ENCODE data around the gene AGBL5. TPM values are rescaled to one million over a fixed set of nuclear protein-coding genes. Genes with fewer than 3 reads are reported as not detected.

AGBL5 gene
- 10 to 100 TPM; 16.0 to 17.1 TPM for total RNA-seq

GRCh38 chr2:27050996-27051901, at the start of gene AGBL5:
Gene AGBL5, plus strand, starts transcription at chr2:27051668. Its CDS starts 1,291 bp downstream, at chr2:27052959.

GRCh38 chr2:27032495-27033252, 18.8 kb upstream of the AGBL5 start, which contains the start of gene TMEM214:
Gene TMEM214, plus strand, starts transcription at chr2:27032965. Its CDS starts 51 bp downstream, at chr2:27033016.

GRCh38 chr2:27071277-27071989, 20.0 kb downstream of the AGBL5 start, which contains the start of gene OST4:
Gene OST4, minus strand, starts transcription at chr2:27071654.

GRCh38 chr2:27078267-27079194, 27.1 kb downstream of the AGBL5 start, which contains the start of gene EMILIN1:
Gene EMILIN1, plus strand, starts transcription at chr2:27078615. Its CDS starts 451 bp downstream, at chr2:27079066.

GRCh38 chr2:27086724-27087593, 35.5 kb downstream of the AGBL5 start, which contains the start of gene KHK:
Gene KHK, plus strand, starts transcription at chr2:27086772. Its CDS starts 488 bp downstream, at chr2:27087260.

GRCh38 chr2:27118525-27119329, 67.3 kb downstream of the AGBL5 start, which contains the start of gene CGREF1:
Gene CGREF1, minus strand, starts transcription at chr2:27119128. Its CDS starts 14,762 bp downstream, at chr2:27104366.

Other genes with a start within 250 kb of the AGBL5 start
- under 1 TPM in 1 of 2 experiments, not detected in 1; 0.17 TPM for gene DPYSL5, start 203.5 kb upstream of the AGBL5 start, total RNA-seq
- gene MAPRE3, start 81.0 kb upstream of the AGBL5 start, total RNA-seq: 1 to 10 TPM; 1.6 to 1.8 TPM
- 10 to 100 TPM; 69.5 to 69.7 TPM for gene TMEM214, start 18.7 kb upstream of the AGBL5 start, total RNA-seq
- 100 to 1,000 TPM; 369 to 380 TPM for gene OST4, start 20.0 kb downstream of the AGBL5 start, total RNA-seq
- gene EMILIN1, start 26.9 kb downstream of the AGBL5 start, total RNA-seq: 1 to 10 TPM; 1.0 to 1.1 TPM
- 10 to 100 TPM; 10.1 to 11.1 TPM for gene KHK, start 35.1 kb downstream of the AGBL5 start, total RNA-seq
- 1 to 10 TPM; 1.4 to 1.5 TPM for gene CGREF1, start 67.5 kb downstream of the AGBL5 start, total RNA-seq
- gene ABHD1, start 72.1 kb downstream of the AGBL5 start, total RNA-seq: under 1 TPM in 1 of 2 experiments, not detected in 1; 0.51 TPM
- 10 to 100 TPM; 58.4 to 62.1 TPM for gene PREB, start 83.0 kb downstream of the AGBL5 start, total RNA-seq
- gene PRR30, start 87.7 kb downstream of the AGBL5 start, total RNA-seq: not detected
- gene TCF23, start 97.3 kb downstream of the AGBL5 start, total RNA-seq: not detected
- gene ATRAID, start 160.4 kb downstream of the AGBL5 start, total RNA-seq: 10 to 100 TPM; 69.8 to 70.7 TPM
- 10 to 100 TPM; 19.7 to 21.1 TPM for gene SLC5A6, start 160.6 kb downstream of the AGBL5 start, total RNA-seq
- 10 to 100 TPM; 45.1 to 47.0 TPM for gene CAD, start 165.7 kb downstream of the AGBL5 start, total RNA-seq
- gene SLC30A3, start 211.4 kb downstream of the AGBL5 start, total RNA-seq: under 1 TPM; 0.08 to 0.12 TPM
- gene DNAJC5G, start 223.8 kb downstream of the AGBL5 start, total RNA-seq: not detected
- under 1 TPM in 1 of 2 experiments, not detected in 1; 0.12 TPM for gene TRIM54, start 230.8 kb downstream of the AGBL5 start, total RNA-seq